Transverse colon (tissue), 3 donors: ENCODE results near the gene CSPG5.

ENCODE experiments used
- POLR2A ChIP-seq: fragments of 450-650 bp; IDR thresholded peaks from one replicate; pipeline ENCODE4 v1.6.1; 2016; ENCODE audit warnings: antibody characterized with exemption, mild to moderate bottlenecking, moderate library complexity
- TF ChIP-seq, protein P1 (sequence below), 5 experiments: fragments of 200-600 bp in 3 of 5; fragments of 450-650 bp in 2 of 5; sonication (generic) in 3 of 5; IDR thresholded peaks; 1 replicate in 2 of 5; 2 replicates in 3 of 5; pipeline ENCODE4 v1.5.1; 2016 to 2017; ENCODE audit warnings: antibody characterized with exemption in 5 of 5, inconsistent platforms in 3 of 5, mild to moderate bottlenecking in 2 of 5, moderate library complexity in 1 of 5

DNA sequence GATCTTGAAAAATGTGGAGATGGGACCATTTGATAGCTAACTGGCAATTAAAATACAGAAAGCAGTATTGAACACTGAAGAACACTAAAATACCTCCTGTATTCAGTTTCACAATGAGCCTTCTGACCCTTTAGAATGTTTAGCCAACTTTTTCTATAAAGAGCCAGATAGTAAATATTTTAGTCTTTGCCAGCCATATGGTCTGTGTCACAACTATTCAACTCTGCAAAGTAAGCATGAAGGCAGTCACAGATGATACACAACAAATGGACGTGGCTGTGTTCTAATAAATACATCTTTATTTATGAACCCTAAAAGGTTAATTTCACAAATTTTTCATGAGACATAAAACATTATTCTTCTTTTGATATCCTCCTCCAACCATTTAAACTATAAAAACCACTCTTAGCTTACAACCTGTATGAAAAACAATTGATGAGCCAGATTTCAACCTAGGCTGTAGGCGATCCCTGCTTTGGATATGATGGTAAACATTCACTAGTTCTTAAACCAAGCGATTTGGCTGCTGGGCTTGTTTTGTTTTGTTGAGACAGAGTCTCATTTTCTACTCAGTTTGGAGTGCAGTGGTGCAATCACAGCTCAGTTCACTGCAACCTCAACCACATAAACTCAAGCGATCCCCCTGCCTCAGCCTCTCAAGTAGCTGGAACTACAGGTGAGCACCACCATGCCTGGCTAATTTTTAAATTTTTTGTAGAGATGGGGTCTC lies 13.6 kb upstream of the CSPG5 start:
- no peak for TF ChIP-seq POLR2A
- TF ChIP-seq, protein P1, sequence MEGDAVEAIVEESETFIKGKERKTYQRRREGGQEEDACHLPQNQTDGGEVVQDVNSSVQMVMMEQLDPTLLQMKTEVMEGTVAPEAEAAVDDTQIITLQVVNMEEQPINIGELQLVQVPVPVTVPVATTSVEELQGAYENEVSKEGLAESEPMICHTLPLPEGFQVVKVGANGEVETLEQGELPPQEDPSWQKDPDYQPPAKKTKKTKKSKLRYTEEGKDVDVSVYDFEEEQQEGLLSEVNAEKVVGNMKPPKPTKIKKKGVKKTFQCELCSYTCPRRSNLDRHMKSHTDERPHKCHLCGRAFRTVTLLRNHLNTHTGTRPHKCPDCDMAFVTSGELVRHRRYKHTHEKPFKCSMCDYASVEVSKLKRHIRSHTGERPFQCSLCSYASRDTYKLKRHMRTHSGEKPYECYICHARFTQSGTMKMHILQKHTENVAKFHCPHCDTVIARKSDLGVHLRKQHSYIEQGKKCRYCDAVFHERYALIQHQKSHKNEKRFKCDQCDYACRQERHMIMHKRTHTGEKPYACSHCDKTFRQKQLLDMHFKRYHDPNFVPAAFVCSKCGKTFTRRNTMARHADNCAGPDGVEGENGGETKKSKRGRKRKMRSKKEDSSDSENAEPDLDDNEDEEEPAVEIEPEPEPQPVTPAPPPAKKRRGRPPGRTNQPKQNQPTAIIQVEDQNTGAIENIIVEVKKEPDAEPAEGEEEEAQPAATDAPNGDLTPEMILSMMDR (IDR thresholded peaks at IDR 0.05): no peak
